Stimulated activated CD8-positive, alpha-beta memory T cell treated with anti-CD3 and anti-CD28 coated beads, Interleukin-12 subunit alpha, Interleukin-12 subunit beta, amount 100 ng/mL, for 24 hours (primary cell): ENCODE measurements around the gene ANO1.

Experiments
- DNase-seq: peaks from one replicate; pipeline ENCODE4 v3.0.0-alpha.2; 2020; ENCODE audit errors: extremely low read depth

ANO1 gene

DNA sequence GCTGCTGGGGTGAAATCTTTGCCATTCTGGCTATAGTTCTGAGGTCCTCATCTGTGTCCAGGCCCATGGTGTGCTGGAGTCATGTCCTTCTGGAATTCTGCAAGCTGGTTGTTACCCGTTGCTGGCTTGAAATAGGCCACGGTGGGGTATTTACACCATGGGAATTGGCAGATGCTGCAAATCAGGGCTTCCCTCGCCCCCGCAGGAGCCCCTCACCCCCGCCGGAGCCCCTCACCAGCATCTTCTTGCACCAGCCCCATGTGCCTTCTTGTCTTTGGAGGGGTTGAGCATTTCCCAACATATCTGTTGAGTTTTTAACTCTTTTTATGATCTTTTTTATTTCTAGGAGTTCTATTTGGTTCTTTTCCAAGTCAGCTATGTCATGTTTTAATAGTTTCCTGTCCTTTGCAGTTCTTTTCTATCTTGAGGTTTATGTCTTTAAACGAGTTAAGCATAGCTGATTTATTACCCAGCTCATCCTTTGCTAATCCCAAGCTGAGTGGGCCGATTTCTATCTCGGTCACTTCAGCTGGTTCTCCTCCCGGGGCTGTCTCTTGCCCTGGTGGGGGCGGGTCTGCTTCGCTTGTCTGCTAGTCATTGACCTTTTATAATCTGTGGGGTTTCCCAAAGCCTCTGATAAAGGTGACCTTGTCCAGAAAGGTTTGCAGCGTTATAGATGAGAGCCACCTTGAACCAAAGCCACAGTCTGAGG lies 17.6 kb downstream of the ANO1 start:
- DNase-seq = no peak

DNA sequence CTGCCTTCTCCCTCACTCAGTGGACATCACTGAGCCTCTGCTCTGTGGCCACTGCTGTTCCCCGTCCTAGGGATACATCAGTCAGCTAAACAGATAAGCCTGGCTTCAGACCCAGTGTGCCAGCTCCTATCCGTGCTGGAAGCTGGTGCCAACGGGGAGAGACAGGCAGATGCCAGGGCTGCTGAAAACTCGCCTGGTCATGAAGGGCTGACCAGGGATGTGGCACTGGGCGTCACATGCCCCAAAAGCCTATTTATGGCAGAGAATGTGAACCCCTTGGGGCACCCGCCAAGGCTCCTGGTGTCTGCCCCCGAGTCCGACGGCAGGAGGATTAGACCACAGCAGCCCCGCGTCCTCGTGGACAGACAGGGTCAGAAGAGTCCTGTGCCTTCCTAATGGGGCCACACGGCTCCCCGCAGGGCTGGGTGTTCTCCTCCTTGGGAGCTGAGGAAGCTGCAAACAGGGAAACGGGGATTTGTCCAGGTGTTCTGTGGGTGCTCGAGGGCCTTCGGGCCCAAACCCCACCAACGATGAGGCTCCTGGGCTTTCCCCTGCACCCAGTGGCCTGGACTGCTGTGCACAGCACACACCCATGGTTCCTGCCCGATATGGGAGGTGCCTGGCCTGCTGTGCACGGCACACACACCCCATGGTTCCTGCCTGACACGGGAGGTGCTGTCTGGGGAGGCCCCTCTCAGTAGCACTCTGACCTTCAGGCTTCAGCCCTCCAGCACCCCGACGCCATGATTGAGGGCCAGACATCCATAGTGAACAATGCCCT lies 19.9 kb downstream of the ANO1 start:
- DNase-seq = no peak

DNA sequence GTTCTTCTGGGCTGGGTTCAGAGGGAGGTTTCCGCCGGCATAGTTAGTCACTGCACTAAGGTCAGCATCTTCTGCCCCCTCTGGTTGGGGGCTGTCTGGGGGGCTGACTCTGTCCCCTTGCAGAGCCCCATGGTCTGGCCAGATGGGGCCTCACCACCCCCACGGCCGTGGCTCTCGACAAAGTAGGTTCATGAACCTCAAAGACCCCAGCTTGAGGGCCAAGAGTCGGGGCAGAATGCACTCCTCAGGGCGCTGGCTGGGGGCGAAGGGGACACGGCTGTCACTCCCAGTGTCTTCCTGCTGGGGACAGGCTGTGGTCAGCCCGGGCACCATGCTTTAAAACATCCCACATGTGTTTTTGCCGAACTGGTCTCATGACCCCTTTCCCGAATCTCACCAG lies 20.8 kb downstream of the ANO1 start:
- DNase-seq = no peak

DNA sequence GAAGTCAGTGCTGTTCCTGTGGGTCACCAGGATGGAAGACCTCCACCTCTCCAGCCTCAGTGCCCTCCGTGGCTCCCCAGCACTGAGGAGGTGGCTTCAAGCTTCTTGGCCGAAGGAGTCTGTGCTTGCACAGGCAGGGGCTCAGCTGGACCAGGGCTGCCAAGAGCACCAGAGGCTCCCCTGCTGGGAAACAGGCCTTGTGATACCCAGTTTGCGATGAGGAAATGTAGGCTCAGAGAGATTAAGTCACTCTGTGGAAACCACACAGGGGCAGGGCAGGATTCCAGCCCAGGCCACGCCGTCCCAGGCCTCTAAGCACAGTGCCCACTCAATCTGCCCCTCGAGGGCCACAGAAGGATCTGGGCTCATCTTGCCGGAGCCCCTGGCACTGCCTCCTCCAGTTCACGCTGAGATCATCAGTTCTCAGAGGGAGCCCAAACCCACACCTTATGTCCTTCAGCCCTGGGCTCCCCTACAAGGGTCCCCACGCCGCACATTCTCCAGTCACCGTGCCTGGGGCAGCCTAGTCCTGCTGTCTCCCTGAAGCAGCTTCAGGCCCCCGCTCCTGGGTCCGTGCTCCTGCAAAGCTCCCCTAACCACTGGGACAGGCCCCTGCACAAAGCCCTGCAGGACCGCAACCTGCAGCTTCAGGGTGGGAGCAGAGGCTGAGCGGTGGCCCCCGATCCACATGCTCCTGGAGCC lies 21.6 kb downstream of the ANO1 start:
- DNase-seq = no peak

DNA sequence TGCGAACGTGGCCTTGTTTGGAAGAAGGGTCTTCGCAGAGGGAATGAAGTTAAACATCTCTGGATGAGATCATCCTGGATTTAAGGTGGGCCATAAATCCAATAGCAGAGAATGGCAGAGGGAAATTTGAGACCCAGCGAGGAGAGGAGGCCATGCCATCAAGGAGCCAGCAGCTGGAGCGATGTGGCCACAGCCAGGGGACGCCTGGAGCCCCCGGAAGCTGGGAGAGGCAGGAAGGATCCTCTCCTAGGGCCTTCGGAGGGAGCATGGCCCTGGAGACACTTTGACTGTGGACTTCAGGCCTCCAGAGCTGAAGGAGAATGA lies 22.1 kb downstream of the ANO1 start:
- DNase-seq = no peak

DNA sequence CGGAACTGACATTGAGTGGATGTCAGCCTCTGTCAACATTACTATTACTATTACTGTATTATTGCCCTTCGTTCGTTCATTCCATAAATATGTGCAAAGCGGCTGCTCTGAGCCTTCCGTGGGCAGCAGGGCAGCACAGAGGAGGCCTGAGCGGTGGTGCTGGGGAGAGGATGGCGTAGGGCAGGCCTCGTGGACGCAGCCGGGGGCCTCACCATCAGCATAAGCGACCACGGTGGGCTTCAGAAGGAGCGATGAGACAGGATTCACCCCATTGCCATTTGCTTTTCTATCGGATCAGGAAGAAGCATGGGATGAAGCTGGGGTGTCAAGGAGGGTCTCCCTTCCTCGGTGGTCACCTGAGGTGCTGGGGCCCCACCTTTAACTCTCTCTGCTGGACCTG lies 22.7 kb downstream of the ANO1 start:
- no peak for DNase-seq

DNA sequence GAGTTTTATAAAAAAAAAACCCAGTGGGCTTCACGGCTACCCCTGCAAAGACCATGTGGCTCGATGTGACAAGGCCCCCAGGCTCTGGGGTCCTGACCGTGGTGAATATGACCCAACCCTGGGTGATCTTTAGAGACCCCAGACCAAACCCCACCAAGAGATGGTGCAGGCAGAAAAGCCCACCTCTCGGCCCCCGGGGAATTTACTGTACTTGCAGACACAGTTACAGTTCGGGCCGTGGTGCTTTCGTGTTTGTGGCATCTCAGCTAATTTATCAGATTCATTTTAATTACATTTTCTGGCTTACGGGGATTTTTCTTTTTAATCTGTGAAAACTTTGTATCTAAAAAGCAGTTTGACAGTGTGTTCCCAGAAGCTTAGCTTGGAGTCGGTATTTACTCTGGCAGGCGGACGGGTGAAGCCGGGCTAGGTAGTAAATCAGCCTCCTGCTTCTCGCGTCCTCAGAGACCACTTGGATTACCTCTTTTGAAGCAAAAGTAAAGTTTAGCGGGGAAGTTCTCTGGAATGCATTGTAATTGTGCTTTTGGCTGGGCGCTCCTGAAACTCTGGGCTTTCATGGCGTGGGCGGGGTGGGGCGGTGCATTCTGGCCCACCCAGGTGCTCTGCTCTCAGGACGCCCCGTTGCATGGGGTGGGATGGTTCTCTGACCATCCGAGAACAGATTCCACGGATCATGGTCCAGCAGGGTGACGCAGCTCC lies 25.3 kb downstream of the ANO1 start:
- DNase-seq = no peak

DNA sequence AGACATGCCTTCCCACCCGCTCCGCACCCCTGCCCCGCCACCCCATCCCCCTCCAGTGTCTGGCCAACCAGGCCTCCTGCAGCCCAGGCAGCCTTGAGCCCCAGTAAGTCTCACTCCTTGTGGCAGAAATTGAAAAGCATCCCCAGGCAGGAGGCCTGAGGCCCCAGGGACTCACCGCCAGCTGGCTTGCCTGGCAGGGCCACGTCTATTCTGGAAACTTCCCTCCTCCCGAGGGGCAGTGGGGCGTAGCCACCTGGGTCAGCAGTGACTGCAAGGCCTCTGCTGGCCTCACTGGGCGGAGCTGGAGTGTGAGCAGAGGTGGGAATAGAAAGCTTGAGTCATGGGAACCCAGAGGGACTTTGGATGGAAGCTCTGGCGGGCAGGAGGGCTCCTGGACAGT lies 26.3 kb downstream of the ANO1 start:
- DNase-seq = no peak

DNA sequence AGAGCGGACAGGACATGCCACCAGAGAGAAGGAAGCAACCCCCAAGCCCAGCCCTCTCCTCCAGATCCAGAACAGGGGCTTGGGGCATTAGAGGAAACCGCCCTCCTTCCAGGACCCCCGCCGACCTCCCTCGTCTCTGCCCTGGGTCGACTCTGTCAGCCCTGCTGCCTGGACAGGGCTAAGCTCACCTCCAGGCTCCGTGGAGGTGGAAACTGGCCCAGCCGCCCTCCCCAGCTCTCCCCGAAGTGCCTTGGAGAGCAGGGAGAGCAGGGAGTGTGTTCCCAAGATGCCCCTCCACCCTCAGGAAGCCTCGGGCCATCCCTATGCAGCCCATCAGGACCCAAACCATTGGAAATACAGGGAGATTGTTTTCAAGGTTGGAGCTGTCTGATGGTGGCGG lies 26.8 kb downstream of the ANO1 start:
- DNase-seq = no peak

DNA sequence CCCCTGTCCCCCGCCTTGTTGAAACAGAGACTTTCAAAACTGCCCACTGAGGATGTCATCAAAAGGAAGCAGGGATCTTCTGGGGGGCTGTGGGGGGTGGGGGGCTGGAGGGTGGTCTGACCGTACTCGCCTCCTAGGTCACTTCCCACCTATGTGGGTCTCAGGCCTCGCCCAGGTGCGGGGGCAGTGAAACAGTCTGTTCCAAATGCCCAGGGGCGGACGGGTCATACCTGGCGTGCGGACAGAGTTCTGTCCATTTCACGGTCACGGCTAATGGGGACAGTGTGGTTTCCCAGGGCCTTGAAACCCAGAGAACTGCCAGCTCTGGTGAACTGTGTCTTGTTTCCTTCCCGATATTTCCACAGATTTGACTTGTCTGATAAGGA lies 27.2 kb downstream of the ANO1 start:
- no peak for DNase-seq

DNA sequence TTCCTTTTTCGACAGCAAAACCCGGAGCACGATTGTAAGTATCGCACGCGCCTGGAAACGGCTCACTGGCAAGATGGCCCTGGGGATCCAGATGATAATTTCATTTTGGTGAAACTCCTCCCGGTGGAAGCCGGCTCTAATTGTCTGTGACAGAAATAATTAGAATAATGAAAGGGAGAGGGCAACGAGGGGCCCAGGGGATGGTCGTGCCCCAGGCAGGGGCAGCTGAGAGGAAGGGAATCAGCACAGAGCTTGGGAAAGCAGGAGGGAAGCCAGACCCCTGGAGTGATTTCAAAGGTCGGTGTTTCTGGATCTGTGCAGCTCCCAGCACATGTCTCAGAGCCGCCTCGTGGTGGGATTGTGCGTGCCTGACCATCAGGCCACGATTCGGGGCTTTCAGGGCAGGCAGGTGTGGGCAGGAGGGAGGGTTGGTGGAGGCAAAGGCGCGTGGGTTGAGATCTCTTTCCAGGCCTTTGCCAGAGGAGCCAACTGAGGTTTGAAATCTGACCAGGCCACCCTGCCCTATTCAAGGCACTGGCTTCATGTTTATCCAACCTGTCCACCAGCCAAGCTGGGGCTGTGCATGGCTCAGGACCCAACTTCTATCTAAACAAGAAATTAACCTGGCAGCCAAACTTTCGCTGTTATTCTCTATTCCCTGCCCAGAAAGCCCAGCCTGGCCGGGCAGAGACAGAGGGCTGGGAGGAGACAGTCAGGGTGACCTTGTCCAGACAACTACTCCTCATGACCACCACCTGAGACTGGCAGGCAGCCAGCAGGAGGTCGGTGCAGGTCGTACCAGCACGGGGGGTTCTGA lies 27.8 kb downstream of the ANO1 start:
- no peak for DNase-seq

DNA sequence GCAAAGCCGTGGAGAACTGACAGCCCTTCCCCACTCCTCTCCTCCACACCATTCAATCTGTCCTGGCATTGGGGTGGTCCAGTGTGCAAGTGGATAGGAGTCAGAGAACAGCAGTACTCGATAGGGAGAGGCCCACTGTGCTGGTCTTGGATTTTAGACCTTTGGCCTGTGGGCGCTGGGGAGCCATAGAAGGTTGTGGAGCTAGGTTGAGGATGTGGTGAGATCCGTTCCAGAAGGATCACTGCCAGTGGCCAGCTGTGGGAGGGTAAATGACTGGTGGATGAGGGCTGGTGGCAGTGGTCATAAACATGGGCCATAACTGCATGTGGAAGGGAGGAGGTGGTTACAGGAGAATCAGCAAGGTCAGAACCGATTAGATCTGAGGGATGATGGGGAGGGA lies 28.6 kb downstream of the ANO1 start:
- DNase-seq = no peak

DNA sequence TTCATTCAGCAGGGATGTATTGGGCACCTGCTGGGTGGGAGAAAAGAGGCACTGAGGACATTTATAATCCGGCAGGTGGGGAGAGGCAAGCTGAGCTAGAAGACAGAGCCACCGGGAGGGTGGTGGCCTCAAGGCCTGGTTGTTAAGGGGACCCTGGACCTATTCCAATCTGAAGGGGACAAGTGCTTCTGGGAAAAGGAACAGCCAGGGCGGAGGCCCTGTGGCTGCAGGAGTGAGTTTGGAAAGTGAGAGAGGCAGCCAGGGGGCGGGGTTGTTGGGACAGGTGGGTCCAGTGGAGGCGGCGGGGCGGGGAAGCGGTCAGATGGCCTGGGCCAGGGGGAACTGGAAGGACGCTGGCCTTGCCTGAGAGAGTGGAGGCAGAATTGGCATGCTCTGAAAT lies 29.1 kb downstream of the ANO1 start:
- no peak for DNase-seq

DNA sequence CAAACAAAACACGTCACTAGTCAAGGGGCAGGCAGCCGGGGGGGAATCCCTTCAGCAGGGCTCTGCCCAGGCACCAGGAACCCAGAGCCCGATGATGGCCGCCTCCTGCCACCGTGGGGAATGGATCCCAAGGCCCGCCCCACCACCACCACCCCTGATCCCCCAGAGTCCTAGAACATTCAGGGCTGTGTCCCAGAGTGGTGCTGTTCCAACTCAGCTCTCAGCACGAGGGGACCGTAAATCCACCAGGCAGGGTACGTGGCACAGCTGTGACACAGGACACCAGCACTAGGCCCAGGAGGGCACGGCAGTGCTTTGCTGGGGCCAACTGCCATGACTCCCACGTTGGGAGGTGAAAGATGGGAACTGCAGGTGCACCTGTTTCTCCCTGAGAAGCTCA lies 29.6 kb downstream of the ANO1 start:
- DNase-seq = no peak

DNA sequence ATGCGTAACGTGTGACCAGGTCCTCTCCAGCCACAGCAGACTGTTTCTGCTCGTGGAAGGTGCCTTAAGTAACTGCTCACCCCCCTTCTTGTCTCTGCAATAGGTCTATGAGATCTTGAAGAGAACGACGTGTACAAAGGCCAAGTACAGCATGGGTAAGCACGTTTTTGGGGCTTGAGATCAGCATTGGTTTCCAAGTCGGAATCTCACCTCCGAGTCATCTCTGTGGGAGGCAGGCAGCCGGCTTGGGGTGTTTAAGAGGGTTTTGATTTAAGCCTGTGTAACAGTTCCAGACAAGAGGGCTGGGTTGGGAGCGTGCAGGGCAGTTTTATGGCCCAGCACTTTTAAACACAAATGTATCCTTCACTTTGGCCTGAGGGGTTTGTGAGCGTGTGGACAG lies 30.1 kb downstream of the ANO1 start:
- DNase-seq = no peak

DNA sequence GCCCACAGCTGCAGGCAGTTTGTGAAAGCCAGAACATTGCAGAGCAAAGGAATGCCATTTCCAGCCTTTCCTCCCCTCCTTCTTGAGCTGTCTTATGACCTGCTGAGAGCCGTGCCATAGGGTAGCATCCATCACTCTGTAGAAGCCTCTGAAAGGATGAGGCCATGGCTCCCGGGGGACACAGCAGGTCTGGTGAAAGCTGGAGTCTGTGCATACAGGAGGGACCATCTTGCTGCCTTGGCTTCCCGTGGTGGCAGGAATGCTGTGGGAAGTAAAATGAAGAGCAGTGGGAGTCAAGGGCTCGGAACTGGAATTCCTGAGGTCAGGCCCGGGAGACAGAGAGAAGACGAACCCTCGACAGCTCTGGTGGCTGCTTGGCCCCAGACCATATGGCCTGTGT lies 30.9 kb downstream of the ANO1 start:
- DNase-seq = no peak

DNA sequence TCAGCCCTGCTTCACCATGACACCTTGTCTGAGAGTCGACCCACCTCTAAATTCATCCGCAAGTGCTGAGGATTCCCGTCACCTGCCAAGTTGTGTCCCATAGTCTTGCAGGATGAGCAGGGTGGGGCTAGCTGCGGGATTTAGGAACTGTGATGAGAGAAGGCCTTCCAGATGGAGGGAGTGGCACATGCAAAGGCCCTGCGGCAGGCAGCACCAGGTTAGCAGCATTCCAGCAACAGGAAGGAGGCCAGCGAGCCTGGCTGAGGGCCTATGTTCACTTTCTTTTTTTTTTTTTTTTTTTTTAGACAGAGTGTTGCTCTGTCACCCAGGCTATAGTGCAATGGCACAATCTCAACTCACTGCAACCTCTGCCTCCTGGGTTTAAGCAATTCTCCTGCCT lies 31.8 kb downstream of the ANO1 start:
- DNase-seq = no peak

DNA sequence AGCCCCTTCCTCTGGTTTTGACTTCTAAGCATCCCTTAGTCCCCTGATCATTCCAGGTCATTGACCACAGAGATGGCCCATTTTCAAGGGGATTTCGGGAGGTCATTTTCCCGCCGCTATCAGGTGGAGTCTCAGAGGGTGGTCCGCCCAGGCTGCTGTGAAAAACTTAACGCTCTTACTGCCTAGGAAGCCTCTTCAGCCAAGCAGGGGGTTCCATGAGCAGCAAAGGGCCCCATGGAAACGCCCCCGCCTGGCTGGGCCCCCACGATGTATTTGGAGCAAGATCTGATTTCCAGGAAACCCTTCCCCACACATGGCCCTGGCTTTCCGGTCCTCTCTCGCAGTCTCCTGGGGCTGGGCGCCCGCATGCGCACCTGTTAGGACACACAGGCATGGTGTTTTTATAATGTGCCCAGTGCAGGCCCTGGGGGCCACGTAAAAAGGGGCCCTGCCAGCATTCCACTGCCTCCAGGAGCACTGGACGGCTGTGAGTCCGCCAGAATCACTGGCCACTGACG lies 32.5 kb downstream of the ANO1 start:
- DNase-seq = no peak

DNA sequence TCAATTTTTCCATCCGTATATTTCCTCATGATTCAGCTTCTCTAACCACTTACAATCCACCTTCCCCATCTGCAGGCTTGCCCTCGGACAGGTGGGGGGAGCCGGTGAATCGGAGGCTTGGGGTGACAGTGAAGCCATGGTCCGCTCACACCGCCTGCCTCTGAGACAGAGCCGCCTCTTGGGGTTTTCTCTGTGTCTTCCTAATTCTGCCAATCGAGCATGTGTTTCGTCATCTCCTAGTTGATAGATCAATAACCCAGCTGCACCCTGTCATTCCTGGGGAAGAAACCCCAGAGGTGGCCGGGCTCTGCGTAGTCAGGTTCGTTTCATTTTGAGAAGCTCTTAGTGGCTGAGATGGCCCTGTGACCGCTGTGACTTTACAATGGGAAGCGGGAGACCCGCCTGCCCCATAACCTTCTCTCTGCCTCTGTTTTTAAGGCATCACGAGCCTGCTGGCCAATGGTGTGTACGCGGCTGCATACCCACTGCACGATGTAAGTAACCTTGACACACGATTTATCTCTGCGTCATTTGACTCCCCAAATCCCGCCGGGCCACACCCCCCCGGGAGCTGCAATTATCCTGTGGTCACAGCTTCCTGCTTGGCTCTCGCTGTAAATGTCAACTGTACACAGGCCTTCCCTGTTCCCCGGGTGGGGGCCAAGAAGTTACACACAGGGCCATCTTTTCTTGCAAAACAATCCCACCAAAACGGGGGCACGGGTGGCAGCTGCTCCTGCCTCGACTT lies 33.3 kb downstream of the ANO1 start:
- DNase-seq = no peak

DNA sequence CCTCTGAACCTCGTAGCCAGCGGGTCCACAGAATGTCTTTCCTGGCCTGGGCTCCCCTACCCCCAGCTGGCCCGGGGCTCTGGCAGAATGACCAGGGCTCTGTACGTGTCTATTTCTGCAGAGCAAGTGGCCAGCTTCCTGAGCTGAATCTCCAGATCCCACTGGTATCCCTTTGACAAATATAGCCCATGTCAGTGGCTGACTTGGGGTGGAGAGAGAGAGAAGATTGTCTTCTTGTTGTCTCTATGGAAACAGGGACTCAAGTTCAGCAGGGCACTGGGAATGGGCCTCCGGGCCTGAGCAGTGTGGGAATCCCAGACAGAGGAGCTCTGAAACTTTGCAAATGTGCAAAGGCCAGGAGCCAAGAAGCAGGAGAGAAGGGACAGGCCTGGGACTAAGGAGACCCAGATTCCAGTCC lies 33.9 kb downstream of the ANO1 start:
- no peak for DNase-seq

DNA sequence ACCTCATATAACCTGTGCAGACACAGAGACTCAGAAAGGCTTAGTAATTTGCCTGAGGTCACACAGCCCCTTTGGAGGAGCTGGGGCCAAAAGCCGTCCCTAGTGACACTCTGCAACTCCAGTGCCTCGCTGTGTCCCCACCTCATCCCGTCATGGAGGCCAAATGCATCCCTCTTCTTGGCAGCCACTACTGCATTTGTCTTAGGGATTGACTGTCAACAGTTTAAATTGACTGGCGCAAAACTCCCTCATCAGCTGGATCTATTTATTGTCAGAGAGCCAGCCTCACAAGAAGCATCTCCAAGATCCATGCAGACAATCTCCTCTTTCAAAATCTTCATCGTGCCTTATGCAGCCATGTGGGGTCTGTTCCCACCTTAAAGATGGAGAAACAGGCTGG lies 35.7 kb downstream of the ANO1 start:
- no peak for DNase-seq
